CD14-positive monocyte (primary cell): ENCODE measurements around the gene AFDN. TPM values are rescaled to one million over a fixed set of nuclear protein-coding genes. Genes with fewer than 3 reads are reported as not detected.

ENCODE experiments used
- DNase-seq, 3 donors: peaks; one replicate each; pipeline ENCODE4 v3.0.0-alpha.2; 2011 to 2022
- H2AFZ ChIP-seq: 2 replicates; pipeline ENCODE4 v1.6.0; 2012; ENCODE audit warnings: mild to moderate bottlenecking, low read depth, low read length, inconsistent platforms; ENCODE audit not compliant: insufficient read depth, poor library complexity, severe bottlenecking
- H3K27ac ChIP-seq, 2 donors: 1 replicate in 1 of 2; 2 replicates in 1 of 2; pipeline ENCODE4 v1.5.1; 2012 to 2013; ENCODE audit warnings: low read length in 2 of 2, control low read depth in 1 of 2, inconsistent platforms in 1 of 2, low read depth in 1 of 2, mild to moderate bottlenecking in 1 of 2
- H3K27me3 ChIP-seq, 2 donors: one replicate each; pipeline versions ENCODE4 v1.6.0 to v1.6.1; 2011 to 2013; ENCODE audit warnings: low read length in 2 of 2; ENCODE audit not compliant: control insufficient read depth in 2 of 2, insufficient read depth in 2 of 2
- H3K36me3 ChIP-seq, 2 donors: replicated peaks in 1 of 2; 1 replicate in 1 of 2; 2 replicates in 1 of 2; pipeline versions ENCODE4 v1.5.1 to v1.6.1; 2012 to 2013; ENCODE audit warnings: low read length in 2 of 2, control low read depth in 1 of 2, inconsistent platforms in 1 of 2, mild to moderate bottlenecking in 1 of 2; ENCODE audit not compliant: insufficient read depth in 2 of 2, control insufficient read depth in 1 of 2
- H3K4me1 ChIP-seq, 2 donors: 1 replicate in 1 of 2; 2 replicates in 1 of 2; pipeline versions ENCODE4 v1.5.1 to v1.6.1; 2012 to 2013; ENCODE audit warnings: low read length in 2 of 2, control low read depth in 1 of 2, inconsistent platforms in 1 of 2, mild to moderate bottlenecking in 1 of 2, moderate library complexity in 1 of 2; ENCODE audit not compliant: insufficient read depth in 2 of 2, control insufficient read depth in 1 of 2
- H3K4me2 ChIP-seq: replicated peaks from 2 replicates; pipeline ENCODE3; 2012; ENCODE audit warnings: low read length, moderate library complexity, mild to moderate bottlenecking; ENCODE audit not compliant: poor library complexity, severe bottlenecking; ENCODE audit errors: extremely low read depth
- H3K4me3 ChIP-seq, 3 experiments: fragments of 200-600 bp in 1 of 3; sonication (generic) in 1 of 3; replicated peaks in 1 of 3; 1 replicate in 2 of 3; 2 replicates in 1 of 3; pipeline ENCODE4 v1.5.1; 2011 to 2013; ENCODE audit warnings: low read length in 3 of 3, mild to moderate bottlenecking in 3 of 3, control low read depth in 2 of 3, low read depth in 2 of 3, inconsistent platforms in 1 of 3, moderate library complexity in 1 of 3
- H3K79me2 ChIP-seq: 2 replicates; pipeline ENCODE4 v1.6.0; 2012; ENCODE audit warnings: mild to moderate bottlenecking, control low read depth, inconsistent platforms, low read length, moderate library complexity; ENCODE audit not compliant: insufficient read depth
- H3K9ac ChIP-seq: 2 replicates; pipeline ENCODE4 v1.6.0; 2017; ENCODE audit warnings: low read length, mild to moderate bottlenecking; ENCODE audit not compliant: insufficient read depth, poor library complexity, severe bottlenecking
- H3K9me3 ChIP-seq, 2 donors: replicated peaks in 1 of 2; 1 replicate in 1 of 2; 2 replicates in 1 of 2; pipeline versions ENCODE4 v1.5.1 to v1.6.1; 2012 to 2013; ENCODE audit warnings: low read length in 2 of 2, control low read depth in 1 of 2; ENCODE audit not compliant: control insufficient read depth in 1 of 2, insufficient read depth in 1 of 2
- H4K20me1 ChIP-seq: 2 replicates; pipeline ENCODE4 v1.6.0; 2012; ENCODE audit warnings: mild to moderate bottlenecking, low read length, control low read depth, moderate library complexity; ENCODE audit not compliant: insufficient read depth
- H3K27ac Mint-ChIP-seq, 7 donors: one replicate each; pipeline ENCODE4 v1.8.0; 2020; ENCODE audit warnings: mild to moderate bottlenecking in 7 of 7, mixed read lengths in 7 of 7, moderate library complexity in 6 of 7, inconsistent platforms in 2 of 7
- H3K27me3 Mint-ChIP-seq, 3 donors: one replicate each; pipeline ENCODE4 v1.8.0; 2021 to 2022; ENCODE audit warnings: low read depth in 3 of 3, mild to moderate bottlenecking in 3 of 3, mixed read lengths in 3 of 3, moderate library complexity in 3 of 3, inconsistent platforms in 1 of 3
- H3K36me3 Mint-ChIP-seq, 2 donors: one replicate each; pipeline ENCODE4 v1.8.0; 2020; ENCODE audit warnings: mixed read lengths in 2 of 2, inconsistent platforms in 1 of 2, mild to moderate bottlenecking in 1 of 2
- H3K4me1 Mint-ChIP-seq: one replicate; pipeline ENCODE4 v1.8.0; 2020; ENCODE audit warnings: mild to moderate bottlenecking, mixed read lengths
- H3K4me3 Mint-ChIP-seq, 2 donors: one replicate each; pipeline ENCODE4 v1.8.0; 2020; ENCODE audit warnings: mild to moderate bottlenecking in 2 of 2, mixed read lengths in 2 of 2, moderate library complexity in 1 of 2
- H3K9me3 Mint-ChIP-seq, 7 donors: one replicate each; pipeline ENCODE4 v1.8.0; 2020 to 2022; ENCODE audit warnings: mixed read lengths in 7 of 7, mild to moderate bottlenecking in 6 of 7, moderate library complexity in 6 of 7, inconsistent platforms in 2 of 7
- CTCF ChIP-seq: fragments of 200-600 bp; IDR thresholded peaks from one replicate; pipeline ENCODE4 v1.8.0; 2022; ENCODE audit warnings: antibody characterized with exemption, mild to moderate bottlenecking
- WGBS: methylation state at CpG from one replicate; pipeline ENCODE4 v1.1.5; 2013; ENCODE audit warnings: missing lambda C conversion rate; ENCODE audit not compliant: insufficient coverage; 5-methylcytosine and 5-hydroxymethylcytosine counted together
- intact Hi-C, 2 donors: fragments of 100-400 bp; cut with micrococcal nuclease; formaldehyde crosslinking; loops; one replicate each; pipeline versions ENCODE4 v1.15.0 to v1.15.1; 2023
- polyA plus RNA-seq, 3 donors: library from polyadenylated mRNA; depleted of rRNA in 1 of 3; unstranded in 2 of 3; stranded (reverse) in 1 of 3; fragments of 300-500 nt in 2 of 3; fragments of >200 nt in 1 of 3; fragmentation: Illumina TruSeq in 2 of 3; gene quantifications; 1 replicate in 2 of 3; 2 replicates in 1 of 3; pipeline ENCODE4 v1.2.3, GENCODE V29; 2012 to 2021

AFDN gene
- polyA plus RNA-seq, 3 donors = 0.03 to 1.5 TPM; not detected in 1

- intact Hi-C loops = no loop called here
- Mint-ChIP-seq H3K36me3 (no peaks in the 10 kb centered on the region), H3K27ac (no peak overlapping the region), H3K4me1 (no peaks in the 10 kb centered on the region), H3K27me3 (peaks cover 0 to 3% (median 2%) of the 10 kb centered on the region in 3 donors), H3K9me3 (no peaks in the 10 kb centered on the region), H3K4me3 (no peak overlapping the region)
- no peaks in the 10 kb centered on the region for H3K79me2 ChIP-seq
- H3K4me3 ChIP-seq = no peak overlapping the region
- H3K4me1 ChIP-seq = no peaks in the 10 kb centered on the region
- H3K36me3 ChIP-seq = no peaks in the 10 kb centered on the region
- no peaks in the 10 kb centered on the region for H3K9me3 ChIP-seq
- H3K4me2 ChIP-seq = no peak overlapping the region
- no peak overlapping the region for H2AFZ ChIP-seq
- no peaks in the 10 kb centered on the region for H4K20me1 ChIP-seq
- no peak overlapping the region for H3K9ac ChIP-seq
- no peaks in the 10 kb centered on the region for H3K27me3 ChIP-seq
- no peak for TF ChIP-seq CTCF
- DNase-seq = no peak
- no peak overlapping the region for H3K27ac ChIP-seq
Measured at GRCh38 chr6:167888098-167888497, 61.4 kb downstream of the AFDN start.

GRCh38 chr6:167892835-167893815 lies 66.4 kb downstream of the AFDN start:
- Histone ChIP-seq H3K4me1 (no peaks in the 10 kb centered on the region), H3K36me3 (no peaks in the 10 kb centered on the region), H4K20me1 (no peaks in the 10 kb centered on the region), H3K4me3 (no peak overlapping the region), H3K4me2 (no peak overlapping the region), H3K27ac (no peak overlapping the region), H2AFZ (no peak overlapping the region), H3K9me3 (no peaks in the 10 kb centered on the region), H3K79me2 (no peaks in the 10 kb centered on the region), H3K27me3 (no peaks in the 10 kb centered on the region), H3K9ac (no peak overlapping the region)
- Mint-ChIP-seq H3K4me1 (no peaks in the 10 kb centered on the region), H3K4me3 (no peak overlapping the region), H3K27me3 (peaks cover 0 to 2% (median 0%) of the 10 kb centered on the region in 3 donors), H3K27ac (no peak overlapping the region), H3K9me3 (peaks cover 0 to 2% (median 0%) of the 10 kb centered on the region in 7 donors), H3K36me3 (no peaks in the 10 kb centered on the region)
- intact Hi-C loops = no loop called here
- no peak for TF ChIP-seq CTCF
- WGBS = 84% methylated on average over 7 of the region's 8 CpGs
- no peak for DNase-seq
